GM12874 (cell line): ENCODE data around the gene SUCLG2.

Experiments
- TF ChIP-seq, protein P1 (sequence below): IDR thresholded peaks from 2 replicates; pipeline ENCODE4 v1.5.1; 2011; ENCODE audit warnings: low read depth, mild to moderate bottlenecking, control low read depth, low read length, moderate library complexity; ENCODE audit not compliant: insufficient read depth

SUCLG2 gene

DNA sequence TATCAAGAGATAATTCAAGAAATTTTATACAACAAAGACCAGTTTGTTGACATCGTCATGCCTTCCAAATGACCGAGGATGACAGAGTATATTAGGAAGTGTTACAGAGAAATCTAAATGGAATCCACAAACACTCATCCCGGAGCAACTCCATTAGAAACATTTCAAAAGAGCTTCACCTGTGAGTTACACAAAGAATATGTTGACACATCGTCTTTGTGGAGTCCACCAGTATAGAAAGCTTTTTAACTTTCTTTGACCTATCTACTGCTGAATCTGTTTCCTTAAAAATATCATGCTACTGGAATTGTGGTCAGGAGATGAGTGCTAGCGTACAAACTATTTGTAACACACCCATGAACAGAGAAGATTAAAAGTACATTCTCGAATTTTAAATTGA is 130.4 kb downstream of the SUCLG2 start:
- TF ChIP-seq, protein P1, sequence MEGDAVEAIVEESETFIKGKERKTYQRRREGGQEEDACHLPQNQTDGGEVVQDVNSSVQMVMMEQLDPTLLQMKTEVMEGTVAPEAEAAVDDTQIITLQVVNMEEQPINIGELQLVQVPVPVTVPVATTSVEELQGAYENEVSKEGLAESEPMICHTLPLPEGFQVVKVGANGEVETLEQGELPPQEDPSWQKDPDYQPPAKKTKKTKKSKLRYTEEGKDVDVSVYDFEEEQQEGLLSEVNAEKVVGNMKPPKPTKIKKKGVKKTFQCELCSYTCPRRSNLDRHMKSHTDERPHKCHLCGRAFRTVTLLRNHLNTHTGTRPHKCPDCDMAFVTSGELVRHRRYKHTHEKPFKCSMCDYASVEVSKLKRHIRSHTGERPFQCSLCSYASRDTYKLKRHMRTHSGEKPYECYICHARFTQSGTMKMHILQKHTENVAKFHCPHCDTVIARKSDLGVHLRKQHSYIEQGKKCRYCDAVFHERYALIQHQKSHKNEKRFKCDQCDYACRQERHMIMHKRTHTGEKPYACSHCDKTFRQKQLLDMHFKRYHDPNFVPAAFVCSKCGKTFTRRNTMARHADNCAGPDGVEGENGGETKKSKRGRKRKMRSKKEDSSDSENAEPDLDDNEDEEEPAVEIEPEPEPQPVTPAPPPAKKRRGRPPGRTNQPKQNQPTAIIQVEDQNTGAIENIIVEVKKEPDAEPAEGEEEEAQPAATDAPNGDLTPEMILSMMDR = no peak

DNA sequence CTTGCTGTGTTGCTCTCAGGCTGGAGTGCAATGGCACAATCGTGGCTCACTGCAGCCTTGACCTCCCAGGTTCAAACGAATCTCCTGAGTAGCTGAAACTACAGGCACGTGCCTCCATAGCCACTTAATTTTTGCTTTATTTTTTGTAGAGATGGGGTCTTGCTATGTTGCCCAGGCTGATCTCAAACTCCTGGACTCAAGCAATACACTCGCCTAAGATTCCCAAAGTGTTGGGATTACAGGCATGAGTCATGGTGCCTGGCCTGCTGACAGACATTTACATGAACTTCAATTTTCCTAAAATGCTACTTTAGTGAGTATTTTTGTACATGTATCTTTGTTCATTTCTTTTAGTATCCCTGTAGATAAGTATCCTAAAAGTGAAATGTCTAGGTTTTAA is 132.3 kb downstream of the SUCLG2 start:
- TF ChIP-seq, protein P1 = no peak

DNA sequence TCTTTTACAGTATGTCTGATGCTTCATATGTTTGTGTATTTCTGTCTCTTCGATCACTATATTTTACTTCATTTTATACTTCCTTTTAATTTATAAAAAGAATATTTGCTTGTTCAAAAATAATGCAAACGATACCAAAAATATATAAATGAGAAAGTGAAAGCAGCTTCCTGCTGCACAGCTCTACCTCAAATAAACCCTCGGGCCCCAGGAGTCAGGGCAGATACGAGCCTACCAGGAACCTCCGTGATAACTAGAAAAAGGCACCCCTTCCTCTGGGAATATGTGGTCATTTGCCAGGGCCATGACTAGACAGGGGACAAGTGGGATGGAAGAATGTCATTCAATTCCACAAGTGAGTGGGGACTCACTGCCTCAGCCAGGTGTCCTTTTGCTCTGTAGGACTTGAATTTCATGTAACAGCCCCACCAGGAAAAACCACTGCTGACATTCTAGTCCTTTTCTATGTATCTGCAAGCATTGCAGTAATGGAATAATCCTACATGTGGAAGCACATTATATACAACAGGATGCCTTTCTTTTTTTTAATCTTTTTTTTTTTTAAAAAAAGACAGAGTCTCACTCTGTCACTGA is 133.3 kb downstream of the SUCLG2 start:
- TF ChIP-seq, protein P1 = no peak

DNA sequence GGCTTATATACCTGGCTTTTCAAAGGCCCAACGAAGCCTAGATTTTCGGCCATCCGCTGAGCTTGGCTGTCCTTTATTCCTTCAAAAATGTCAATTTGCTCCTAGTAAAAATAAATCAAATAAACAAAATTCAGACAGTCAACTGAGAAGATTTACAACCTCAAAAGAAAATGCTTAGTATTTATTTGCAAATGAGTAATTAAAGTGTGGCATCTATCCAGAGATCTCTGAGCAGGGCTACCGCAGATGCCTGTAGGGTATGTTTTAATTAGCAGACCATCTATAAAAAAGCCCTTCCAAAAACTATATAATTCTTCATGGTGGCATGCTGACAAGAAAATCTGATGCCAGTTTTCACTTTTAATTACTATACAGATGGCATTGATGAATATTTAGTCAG is 136.2 kb downstream of the SUCLG2 start:
- TF ChIP-seq, protein P1 = no peak

DNA sequence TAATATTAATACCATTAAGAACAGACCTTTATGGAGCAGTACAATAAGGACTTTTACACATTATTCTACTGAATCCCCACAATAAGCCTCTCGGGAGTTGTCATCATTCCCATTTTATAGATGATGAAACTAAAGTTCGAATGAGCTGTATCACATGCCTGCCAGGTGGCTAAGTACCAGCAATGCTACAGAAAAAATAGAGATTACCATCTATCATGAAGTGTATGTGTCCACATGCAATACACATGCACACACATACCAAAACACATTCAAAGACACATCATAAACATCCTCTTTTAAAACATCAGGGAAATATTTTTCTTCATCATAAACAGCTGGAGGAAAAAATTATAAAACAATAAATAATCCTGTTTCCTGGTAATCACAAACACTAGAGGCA is 136.6 kb downstream of the SUCLG2 start:
- TF ChIP-seq, protein P1 = no peak

DNA sequence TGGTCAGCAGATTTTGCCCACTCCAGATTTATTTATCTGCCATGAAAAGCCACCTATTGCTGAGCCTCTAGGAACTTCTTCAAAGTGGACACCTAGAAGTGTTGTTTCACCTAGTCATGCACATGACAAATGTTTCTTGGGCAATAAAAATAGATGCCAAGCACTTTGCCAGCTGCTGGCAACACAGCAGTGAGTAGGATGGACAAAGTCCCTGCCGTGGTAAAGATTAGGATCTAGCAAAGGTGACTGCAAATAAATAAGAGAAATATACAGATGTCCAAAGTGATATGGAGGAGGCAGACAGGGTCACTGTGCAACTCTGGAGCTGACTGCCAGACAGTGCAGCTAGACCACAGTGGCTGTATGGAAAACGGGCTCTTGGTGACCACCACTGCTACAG is 137.9 kb downstream of the SUCLG2 start:
- TF ChIP-seq, protein P1 = no peak

DNA sequence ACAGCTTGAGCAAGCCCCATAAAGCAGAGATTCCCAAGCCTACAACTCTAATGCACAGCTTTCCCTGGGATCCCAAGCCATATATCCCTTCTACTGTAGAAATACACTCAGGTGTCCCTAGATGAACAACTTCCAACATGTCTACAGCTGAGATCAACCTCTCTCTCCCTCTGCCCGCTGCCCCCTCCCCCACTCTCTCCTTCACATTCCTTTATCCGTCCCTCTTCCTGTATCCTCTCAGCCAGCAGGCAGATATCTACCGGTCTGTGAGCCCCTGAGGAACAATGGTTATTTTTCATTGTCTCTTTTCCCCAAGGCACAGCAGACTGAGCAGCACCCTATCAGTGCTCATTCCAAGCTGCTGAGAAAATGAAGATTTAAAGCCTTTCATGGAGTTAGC is 138.6 kb downstream of the SUCLG2 start:
- TF ChIP-seq, protein P1 = no peak
